Natural killer cell treated with Interleukin-12 subunit alpha and Interleukin-12 subunit beta and Interleukin-15 and Interleukin-18, amount 100 ng/mL, for 72 hours (primary cell): ENCODE data around the gene S100A3. TPM values are rescaled to one million over a fixed set of nuclear protein-coding genes. Genes with fewer than 3 reads are reported as not detected.
A peak's percentile ranks its signal among the peaks of the same experiment; 100 is the strongest.
"Not testable (repeated sequence)": the region's sequence is repeated elsewhere in the genome, so short reads cannot be mapped to it uniquely, and the experiment has no call there.

Experiments
- ATAC-seq, 2 donors: fragments of 150-1000 bp; cut with Tn5 transposase in 1 of 2; sonication (Bioruptor Pico), chemical (Tn5 transposase) in 1 of 2; 2 replicates each; pipeline ENCODE4 v1.10.0; 2021
- DNase-seq: peaks from one replicate; pipeline ENCODE4 v3.0.0; 2022; ENCODE audit warnings: low spot score
- H3K27ac Mint-ChIP-seq, 2 donors: 1 replicate in 1 of 2; 2 replicates in 1 of 2; pipeline ENCODE4 v1.8.0; 2022; ENCODE audit warnings: mixed read lengths in 2 of 2, mild to moderate bottlenecking in 1 of 2, moderate library complexity in 1 of 2
- H3K27me3 Mint-ChIP-seq, 2 donors: 1 replicate in 1 of 2; 2 replicates in 1 of 2; pipeline ENCODE4 v1.8.0; 2022; ENCODE audit warnings: mixed read lengths in 2 of 2
- H3K36me3 Mint-ChIP-seq: one replicate; pipeline ENCODE4 v1.8.0; 2022; ENCODE audit warnings: mixed read lengths
- H3K4me1 Mint-ChIP-seq, 2 donors: 1 replicate in 1 of 2; 2 replicates in 1 of 2; pipeline ENCODE4 v1.8.0; 2022; ENCODE audit warnings: low read depth in 2 of 2, mixed read lengths in 2 of 2, mild to moderate bottlenecking in 1 of 2
- H3K4me3 Mint-ChIP-seq: one replicate; pipeline ENCODE4 v1.8.0; 2022; ENCODE audit warnings: mixed read lengths
- H3K9me3 Mint-ChIP-seq: 2 replicates; pipeline ENCODE4 v1.8.0; 2022; ENCODE audit warnings: mixed read lengths
- total RNA-seq, 2 donors: library from RNA; stranded (reverse); gene quantifications; one replicate each; pipeline ENCODE4 v1.2.3, GENCODE V29; 2022

Gene S100A3
- total RNA-seq, 2 donors from 2014 or later: not detected

DNA sequence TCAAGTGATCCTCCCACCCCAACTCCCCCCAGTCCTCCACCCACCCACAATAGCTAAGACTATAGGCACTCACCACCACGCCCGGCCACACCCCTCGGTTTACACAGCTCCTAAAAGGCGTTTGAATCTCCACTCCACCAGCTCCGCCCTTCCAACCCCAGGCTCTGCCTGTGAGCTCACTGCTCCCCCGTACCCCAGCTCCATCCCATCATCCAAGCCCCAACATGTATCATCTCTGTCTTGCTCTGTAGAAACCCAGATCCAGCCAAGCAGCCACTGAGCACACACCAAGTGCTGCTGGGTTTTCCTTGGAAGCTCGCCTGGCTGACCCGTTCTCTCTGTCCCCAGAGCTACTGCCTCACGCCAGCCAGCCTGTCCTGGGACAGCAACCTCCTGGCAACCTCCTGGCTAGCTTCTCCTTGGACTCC, 28.6 kb upstream of the S100A3 start:
- Mint-ChIP-seq H3K27me3 (peaks cover 23% of the 10 kb centered on the region in 2 donors), H3K36me3 (no peaks in the 10 kb centered on the region), H3K4me1 (peaks cover 7 to 8% of the 10 kb centered on the region in 2 donors), H3K27ac (no peak overlapping the region), H3K4me3 (no peak overlapping the region), H3K9me3 (no peaks in the 10 kb centered on the region)
- DNase-seq (no peak), ATAC-seq (no peak)

DNA sequence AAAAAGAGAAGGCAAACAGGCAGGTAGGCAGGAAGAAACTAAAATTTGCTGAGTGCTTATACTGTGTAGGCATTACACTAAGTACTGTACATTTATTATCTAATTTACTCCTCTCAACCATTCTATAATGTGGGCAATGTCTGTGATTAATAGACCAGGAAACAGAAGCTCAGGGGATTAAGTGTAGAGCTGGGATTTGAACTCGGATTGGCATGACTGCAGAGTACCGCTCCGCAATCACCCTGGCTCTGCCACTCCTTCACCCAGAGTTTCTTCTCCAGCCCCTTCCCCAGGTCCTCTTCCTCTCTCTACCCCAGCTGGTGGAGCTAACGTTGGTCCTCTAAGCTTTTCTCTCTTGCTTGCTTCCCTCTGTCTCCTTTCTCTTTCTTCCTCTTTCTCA, 28.1 kb upstream of the S100A3 start:
- ATAC-seq: no peak
- Mint-ChIP-seq H3K4me3 (no peak overlapping the region), H3K27me3 (peaks cover 23% of the 10 kb centered on the region in 2 donors), H3K9me3 (no peaks in the 10 kb centered on the region), H3K4me1 (peaks cover 9 to 10% of the 10 kb centered on the region in 2 donors), H3K36me3 (no peaks in the 10 kb centered on the region), H3K27ac (no peak overlapping the region)
- DNase-seq: no peak

DNA sequence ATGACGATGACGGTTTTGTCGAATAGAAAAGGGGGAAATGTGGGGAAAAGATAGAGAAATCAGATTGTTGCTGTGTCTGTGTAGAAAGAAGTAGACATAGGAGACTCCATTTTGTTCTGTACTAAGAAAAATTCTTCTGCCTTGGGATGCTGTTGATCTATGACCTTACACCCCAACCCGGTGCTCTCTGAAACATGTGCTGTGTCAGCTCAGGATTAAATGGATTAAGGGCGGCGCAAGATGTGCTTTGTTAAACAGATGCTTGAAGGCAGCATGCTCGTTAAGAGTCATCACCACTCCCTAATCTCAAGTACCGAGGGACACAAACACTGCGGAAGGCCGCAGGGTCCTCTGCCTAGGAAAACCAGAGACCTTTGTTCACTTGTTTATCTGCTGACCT, 26.4 kb upstream of the S100A3 start:
- not testable (repeated sequence) for H3K36me3 Mint-ChIP-seq, H3K4me3 Mint-ChIP-seq, H3K27ac Mint-ChIP-seq, H3K9me3 Mint-ChIP-seq, DNase-seq, ATAC-seq
- Mint-ChIP-seq H3K4me1 (peaks cover 10 to 12% of the 10 kb centered on the region in 2 donors), H3K27me3 (peaks cover 29 to 34% of the 10 kb centered on the region in 2 donors)

DNA sequence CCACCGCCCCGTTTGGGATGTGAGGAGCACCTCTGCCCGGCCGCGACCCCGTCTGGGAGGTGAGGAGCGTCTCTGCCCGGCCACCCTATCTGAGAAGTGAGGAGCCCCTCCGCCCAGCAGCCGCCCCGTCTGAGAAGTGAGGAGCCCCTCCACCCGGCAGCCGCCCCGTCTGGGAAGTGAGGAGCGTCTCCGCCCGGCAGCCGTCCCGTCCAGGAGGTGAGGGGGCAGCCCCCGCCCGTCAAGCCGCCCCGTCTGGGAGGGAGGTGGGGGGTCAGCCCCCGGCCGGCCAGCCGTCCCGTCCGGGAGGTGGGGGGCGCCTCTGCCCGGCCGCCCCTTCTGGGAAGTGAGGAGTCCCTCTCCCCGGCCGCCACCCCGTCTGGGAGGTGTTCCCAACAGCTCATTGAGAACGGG, 26.0 kb upstream of the S100A3 start:
- ATAC-seq, H3K4me3 Mint-ChIP-seq: not testable (repeated sequence)
- peaks cover 32 to 35% of the 10 kb centered on the region in 2 donors for H3K27me3 Mint-ChIP-seq

DNA sequence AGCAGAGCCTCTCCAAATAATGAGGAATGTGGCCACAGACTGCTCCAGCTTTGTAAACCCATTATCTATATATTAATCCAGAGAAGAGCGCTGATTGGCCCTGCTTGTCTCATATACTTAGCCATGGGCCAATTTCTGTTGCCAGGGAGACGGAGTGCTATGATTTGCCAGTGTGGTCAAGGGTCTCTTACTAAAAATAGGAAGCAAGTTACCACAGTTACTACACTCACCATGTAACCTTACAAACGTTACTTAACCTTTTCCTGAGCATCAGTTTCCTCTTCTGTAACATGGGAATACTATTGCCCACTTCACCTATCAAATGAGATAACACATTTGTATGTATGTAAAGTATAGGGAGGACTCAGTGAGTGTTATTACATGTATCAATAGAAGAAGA, 24.3 kb upstream of the S100A3 start:
- H3K4me3 Mint-ChIP-seq: no peak overlapping the region
- H3K4me1 Mint-ChIP-seq: peaks cover 15 to 17% of the 10 kb centered on the region in 2 donors
- DNase-seq: no peak
- H3K27me3 Mint-ChIP-seq: peaks cover 28 to 30% of the 10 kb centered on the region in 2 donors
- no peak for ATAC-seq
- H3K27ac Mint-ChIP-seq: peak overlapping the region in 1 of 2 donors; percentile 77
- H3K36me3 Mint-ChIP-seq: no peaks in the 10 kb centered on the region
- H3K9me3 Mint-ChIP-seq: no peaks in the 10 kb centered on the region

More for the DNA sequence above, 26.0 kb upstream of the S100A3 start:
- DNase-seq, H3K9me3 Mint-ChIP-seq, H3K36me3 Mint-ChIP-seq, H3K27ac Mint-ChIP-seq: not testable (repeated sequence)
- H3K4me1 Mint-ChIP-seq: peaks cover 10 to 12% of the 10 kb centered on the region in 2 donors

DNA sequence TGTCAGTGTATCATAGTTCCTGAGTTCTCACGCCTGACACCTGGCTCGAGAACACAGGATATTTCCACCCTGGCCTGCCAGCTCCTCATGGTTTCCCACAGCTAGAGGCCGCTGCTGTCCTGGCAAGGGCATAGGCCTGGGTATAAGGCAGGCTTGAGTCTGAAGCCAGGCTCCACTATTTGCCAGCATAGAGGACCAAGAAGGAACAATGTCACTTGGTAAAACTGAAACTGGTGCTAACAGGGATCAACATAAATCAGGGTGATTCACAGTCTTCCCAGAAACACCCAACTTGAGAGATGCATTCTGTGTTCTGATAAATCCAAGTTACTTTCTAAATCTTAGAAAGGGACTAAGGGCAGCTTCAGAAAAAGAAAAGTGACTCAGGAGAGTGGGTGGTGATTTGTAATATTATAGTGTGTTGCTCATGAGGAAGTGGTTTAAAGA, 23.5 kb upstream of the S100A3 start:
- H3K4me1 Mint-ChIP-seq: peaks cover 21 to 23% of the 10 kb centered on the region in 2 donors
- peaks cover 20 to 22% of the 10 kb centered on the region in 2 donors for H3K27me3 Mint-ChIP-seq
- no peaks in the 10 kb centered on the region for H3K9me3 Mint-ChIP-seq
- DNase-seq (no peak), ATAC-seq (peak; percentile 74 to 78)
- H3K4me3 Mint-ChIP-seq: no peak overlapping the region
- H3K27ac Mint-ChIP-seq: peak overlapping the region in 1 of 2 donors; percentile 77
- no peaks in the 10 kb centered on the region for H3K36me3 Mint-ChIP-seq

DNA sequence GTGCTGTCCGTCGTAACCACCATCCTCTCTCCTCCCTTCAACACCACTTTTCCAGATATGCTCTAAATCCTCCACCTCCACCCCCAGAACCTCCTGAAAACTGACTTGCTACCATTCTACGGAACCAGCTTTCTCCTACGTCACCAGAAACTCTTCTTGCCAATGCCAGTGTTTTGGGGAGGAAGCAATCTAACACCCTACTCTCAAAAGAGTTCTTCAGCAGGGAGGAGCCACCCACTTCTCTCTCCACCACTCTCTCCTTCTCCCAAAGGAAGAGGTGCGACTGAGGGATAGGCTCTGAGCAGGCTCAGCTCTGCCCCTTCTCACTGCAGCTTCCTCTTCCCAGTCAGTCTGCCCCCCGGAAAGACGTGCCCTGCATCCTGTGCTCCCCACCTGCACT, 22.6 kb upstream of the S100A3 start:
- Mint-ChIP-seq H3K36me3 (no peaks in the 10 kb centered on the region), H3K27ac (peak overlapping the region in 1 of 2 donors; percentile 77), H3K9me3 (no peaks in the 10 kb centered on the region), H3K4me3 (no peak overlapping the region), H3K4me1 (peaks cover 25 to 28% of the 10 kb centered on the region in 2 donors), H3K27me3 (peaks cover 16 to 17% of the 10 kb centered on the region in 2 donors)
- ATAC-seq: no peak
- no peak for DNase-seq

DNA sequence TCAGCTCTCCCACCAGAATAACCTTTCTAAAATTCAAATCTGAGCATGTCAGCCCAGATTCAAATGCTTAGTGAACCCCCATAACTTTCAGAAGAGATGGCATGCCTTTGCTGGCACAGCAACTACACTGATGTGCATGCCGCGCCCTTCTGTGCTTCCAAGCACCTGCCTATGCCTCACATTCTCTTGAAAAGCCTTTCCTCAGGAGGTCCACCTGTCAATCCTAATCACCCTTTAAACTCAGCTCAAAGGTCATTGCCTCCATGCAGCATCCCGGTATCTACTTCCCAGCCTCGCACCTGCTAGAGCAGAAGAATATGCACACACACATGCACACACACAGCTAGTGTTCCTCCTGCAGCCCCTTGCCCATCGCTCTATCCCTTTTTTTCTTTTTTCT, 21.8 kb upstream of the S100A3 start:
- no peaks in the 10 kb centered on the region for H3K9me3 Mint-ChIP-seq
- H3K27ac Mint-ChIP-seq: no peak overlapping the region
- no peak overlapping the region for H3K4me3 Mint-ChIP-seq
- DNase-seq (no peak), ATAC-seq (no peak)
- H3K36me3 Mint-ChIP-seq: no peaks in the 10 kb centered on the region
- peaks cover 16 to 17% of the 10 kb centered on the region in 2 donors for H3K27me3 Mint-ChIP-seq
- H3K4me1 Mint-ChIP-seq: peaks cover 32 to 34% of the 10 kb centered on the region in 2 donors

DNA sequence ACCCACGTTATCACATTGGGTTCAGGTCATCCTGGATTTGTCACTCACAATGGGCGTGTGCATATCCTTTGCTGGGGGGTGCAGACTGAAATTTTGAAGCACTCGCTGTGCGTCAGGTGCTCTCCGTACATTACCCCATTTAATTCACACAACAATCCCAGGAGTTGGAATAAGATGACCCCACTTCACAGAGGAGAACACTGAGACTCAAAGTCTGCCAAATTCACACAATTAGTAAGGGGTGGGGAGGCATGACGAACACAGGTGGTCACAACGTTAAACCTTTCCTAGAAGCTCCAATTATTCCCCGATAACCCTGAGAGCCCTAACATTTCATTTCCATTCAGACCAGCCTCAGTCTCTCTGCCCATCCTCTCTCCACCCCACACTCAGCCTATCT, 20.4 kb upstream of the S100A3 start:
- H3K9me3 Mint-ChIP-seq: no peaks in the 10 kb centered on the region
- H3K4me3 Mint-ChIP-seq: no peak overlapping the region
- no peak for DNase-seq
- H3K27ac Mint-ChIP-seq: peak overlapping the region in 1 of 2 donors; percentile 45
- peaks cover 16 to 17% of the 10 kb centered on the region in 2 donors for H3K27me3 Mint-ChIP-seq
- no peaks in the 10 kb centered on the region for H3K36me3 Mint-ChIP-seq
- no peak for ATAC-seq
- H3K4me1 Mint-ChIP-seq: peaks cover 35 to 38% of the 10 kb centered on the region in 2 donors

DNA sequence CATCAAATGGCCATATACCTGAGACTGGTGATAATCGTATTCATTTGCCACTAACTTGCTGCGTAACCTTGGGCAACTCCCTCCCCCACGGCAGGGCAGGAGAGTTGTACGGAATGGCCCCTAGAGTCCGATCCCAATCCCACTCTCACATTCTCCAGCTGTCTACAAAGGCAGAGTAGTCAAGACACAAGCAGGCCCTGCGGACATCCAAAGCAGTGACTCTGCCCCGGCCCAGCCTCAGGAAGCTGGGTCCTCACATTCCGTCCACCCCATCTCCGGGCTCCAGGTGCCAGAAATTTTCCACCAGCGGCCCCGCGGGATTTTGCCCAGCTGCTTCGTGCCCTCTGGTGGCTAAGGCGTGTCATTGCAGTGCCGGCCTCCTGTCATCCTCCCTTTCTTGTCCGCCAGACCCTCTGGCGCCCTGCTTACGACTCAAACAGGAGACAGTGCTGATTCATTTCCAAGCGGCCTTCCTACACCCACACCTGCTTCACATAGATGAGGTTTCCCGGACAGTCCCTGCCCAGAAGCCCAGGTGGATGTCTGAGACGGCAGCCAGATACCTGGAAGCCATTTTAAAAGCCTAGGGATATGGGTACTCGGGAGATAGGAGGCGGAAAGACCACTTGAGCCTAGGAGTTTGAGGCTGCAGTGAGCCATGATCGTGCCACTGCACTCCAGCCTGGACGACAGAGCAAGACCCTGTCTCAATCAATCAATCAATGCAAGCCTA, 19.5 kb upstream of the S100A3 start:
- peaks cover 16 to 17% of the 10 kb centered on the region in 2 donors for H3K27me3 Mint-ChIP-seq
- peak overlapping the region; percentile 70 to 91 for H3K27ac Mint-ChIP-seq
- DNase-seq (peak; percentile 78), ATAC-seq (peak; percentile 34)
- no peaks in the 10 kb centered on the region for H3K36me3 Mint-ChIP-seq
- H3K9me3 Mint-ChIP-seq: no peaks in the 10 kb centered on the region
- peaks cover 35 to 38% of the 10 kb centered on the region in 2 donors for H3K4me1 Mint-ChIP-seq
- H3K4me3 Mint-ChIP-seq: peak overlapping the region; percentile 45

DNA sequence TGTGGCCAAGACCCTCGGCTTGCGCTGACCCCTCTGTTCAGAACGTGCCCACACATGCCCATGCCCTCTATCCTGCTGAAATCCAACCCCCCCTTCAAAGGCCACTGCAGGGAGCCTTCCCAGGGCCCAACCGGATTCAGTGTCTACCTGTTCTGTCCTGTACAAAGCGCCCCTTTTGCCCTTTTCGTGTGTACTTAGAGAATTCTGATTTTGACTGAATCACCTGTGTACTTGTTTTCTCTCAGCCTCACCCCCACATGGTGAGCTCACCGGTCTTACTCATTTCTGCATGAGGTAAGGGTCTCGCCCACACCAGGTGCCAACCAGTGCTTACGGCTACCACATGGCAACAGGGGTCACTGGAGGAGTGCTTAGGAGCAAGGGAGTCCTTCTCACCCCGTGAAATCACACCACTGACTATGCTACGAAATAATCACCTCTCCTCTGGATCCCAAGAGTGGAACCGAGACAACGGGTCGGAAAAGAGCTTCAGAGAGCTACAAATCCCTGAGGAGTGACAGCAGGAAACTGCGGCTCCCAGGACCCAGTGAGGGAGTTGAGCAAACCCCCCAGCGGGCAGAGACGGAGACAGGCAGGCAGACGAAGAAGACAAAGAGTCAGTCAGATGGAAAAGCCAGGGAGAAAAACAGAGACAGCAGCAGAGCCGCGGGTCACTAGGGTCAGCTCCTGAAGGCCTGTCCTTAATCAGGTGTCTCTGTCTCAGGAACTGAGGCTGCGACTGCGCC, 18.7 kb upstream of the S100A3 start:
- ATAC-seq: no peak
- Mint-ChIP-seq H3K36me3 (no peaks in the 10 kb centered on the region), H3K4me1 (peaks cover 30 to 31% of the 10 kb centered on the region in 2 donors), H3K27ac (peak overlapping the region; percentile 70 to 91), H3K27me3 (peaks cover 16 to 17% of the 10 kb centered on the region in 2 donors), H3K9me3 (no peaks in the 10 kb centered on the region), H3K4me3 (peak overlapping the region; percentile 30)
- DNase-seq: no peak

DNA sequence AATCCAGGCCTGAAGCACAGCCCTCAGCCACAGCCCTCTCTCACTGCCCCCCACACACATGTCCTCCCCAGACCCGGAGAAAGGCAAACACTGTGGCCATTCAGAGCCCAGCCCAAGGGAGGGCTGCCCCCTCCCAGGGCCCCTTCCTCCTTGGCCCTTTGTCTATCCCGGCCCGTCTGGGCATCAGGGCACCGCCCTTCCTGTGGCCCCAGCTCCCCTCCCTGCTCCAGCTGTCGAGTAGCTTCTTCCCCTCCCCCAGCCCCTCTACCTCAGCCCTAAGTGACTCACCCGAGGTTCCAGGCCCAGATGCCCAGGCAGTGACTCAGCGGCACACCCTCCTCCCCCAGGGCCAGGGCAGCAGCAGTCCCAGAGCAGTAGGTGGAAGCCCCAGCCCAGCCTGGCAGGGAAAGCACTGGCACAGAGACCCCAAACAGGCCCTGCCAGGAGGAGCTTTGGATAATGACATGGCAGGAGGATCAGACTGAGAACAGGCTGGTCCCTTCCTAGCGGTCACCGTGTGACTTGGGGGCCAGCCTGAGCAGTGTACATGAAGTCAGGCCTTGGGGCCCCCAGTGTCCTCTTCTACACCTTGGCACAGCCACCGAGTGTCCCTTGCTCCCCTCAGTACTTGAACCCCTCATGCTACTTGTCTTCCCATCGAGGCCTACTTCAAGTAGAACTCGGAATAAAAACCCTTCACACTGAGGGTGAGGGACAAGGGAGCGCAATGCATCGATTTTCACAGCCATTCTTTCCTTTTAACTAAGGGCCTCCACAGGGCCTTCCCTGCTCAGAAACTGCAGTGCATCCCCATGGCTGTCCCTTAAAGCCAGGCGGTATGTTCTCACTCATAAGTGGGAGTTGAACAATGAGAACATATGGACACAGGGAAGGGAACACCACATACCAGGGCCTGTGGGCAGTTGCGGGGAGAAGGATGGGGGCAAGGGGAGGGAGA, 17.6 kb upstream of the S100A3 start:
- H3K4me1 Mint-ChIP-seq: peaks cover 26 to 28% of the 10 kb centered on the region in 2 donors
- ATAC-seq (peak; percentile 95), DNase-seq (peak; percentile 90)
- H3K27ac Mint-ChIP-seq: peak overlapping the region; percentile 91 to 93
- H3K36me3 Mint-ChIP-seq: no peaks in the 10 kb centered on the region
- peak overlapping the region; percentile 55 for H3K4me3 Mint-ChIP-seq
- peaks cover 15 to 16% of the 10 kb centered on the region in 2 donors for H3K27me3 Mint-ChIP-seq
- H3K9me3 Mint-ChIP-seq: no peaks in the 10 kb centered on the region
